ENCODE data around the gene RIIAD1. TPM values are rescaled to one million over a fixed set of nuclear protein-coding genes. Genes with fewer than 3 reads are reported as not detected.
A peak's percentile ranks its signal among the peaks of the same experiment; 100 is the strongest.
"Not testable (repeated sequence)": the region's sequence is repeated elsewhere in the genome, so short reads cannot be mapped to it uniquely, and the experiment has no call there.

The RIIAD1 gene
- total RNA-seq, 1 donor from 2014 or later: 1.2 TPM

- Mint-ChIP-seq H3K27ac (peak within 1 kb of the TSS; percentile 95), H3K36me3 (ENCODE audit: insufficient read depth) (peaks cover 13% of the 10 kb centered on the region), H3K4me3 (ENCODE audit: low read depth) (peak within 1 kb of the TSS; percentile 91), H3K4me1 (ENCODE audit: low read depth) (peaks cover 15% of the 10 kb centered on the region), H3K27me3 (no peaks in the 10 kb centered on the region), H3K9me3 (ENCODE audit: low read depth) (no peaks in the 10 kb centered on the region)
- DNase-seq (ENCODE audit: low spot score, unreplicated experiment): peak; percentile 71
- no peak for TF ChIP-seq CTCF (IDR thresholded peaks at IDR 0.05; ENCODE audit: unreplicated experiment)
Observed at GRCh38 chr1:151762941-151763921, 41.9 kb downstream of the RIIAD1 start, which contains the start of gene MRPL9. MRPL9 (minus strand) TSS chr1:151763496; CDS start chr1:151763479, 17 bp downstream.

- Mint-ChIP-seq H3K27me3 (no peaks in the 10 kb centered on the region), H3K27ac (peak overlapping the region; percentile 95), H3K36me3 (ENCODE audit: insufficient read depth) (peaks cover 13% of the 10 kb centered on the region), H3K4me3 (ENCODE audit: low read depth) (peak overlapping the region; percentile 91), H3K4me1 (ENCODE audit: low read depth) (peaks cover 20% of the 10 kb centered on the region), H3K9me3 (ENCODE audit: low read depth) (no peaks in the 10 kb centered on the region)
- TF ChIP-seq CTCF (IDR thresholded peaks at IDR 0.05; ENCODE audit: unreplicated experiment): no peak
- no peak for DNase-seq (ENCODE audit: low spot score, unreplicated experiment)
Observed at GRCh38 chr1:151763990-151764389, 42.7 kb downstream of the RIIAD1 start.

- Mint-ChIP-seq H3K27ac (peak overlapping the region; percentile 94), H3K4me1 (ENCODE audit: low read depth) (peaks cover 18% of the 10 kb centered on the region), H3K4me3 (ENCODE audit: low read depth) (peak overlapping the region; percentile 27)
- not testable (repeated sequence) for DNase-seq (ENCODE audit: low spot score, unreplicated experiment); H3K36me3 Mint-ChIP-seq (ENCODE audit: insufficient read depth); H3K27me3 Mint-ChIP-seq; H3K9me3 Mint-ChIP-seq (ENCODE audit: low read depth)
Observed at GRCh38 chr1:151768351-151769066, 47.2 kb downstream of the RIIAD1 start.

GRCh38 chr1:151769270-151769669 lies 47.9 kb downstream of the RIIAD1 start:
- peaks cover 12% of the 10 kb centered on the region for H3K4me1 Mint-ChIP-seq (ENCODE audit: low read depth)
- H3K4me3 Mint-ChIP-seq (ENCODE audit: low read depth); DNase-seq (ENCODE audit: low spot score, unreplicated experiment); H3K27me3 Mint-ChIP-seq; H3K9me3 Mint-ChIP-seq (ENCODE audit: low read depth); H3K36me3 Mint-ChIP-seq (ENCODE audit: insufficient read depth); H3K27ac Mint-ChIP-seq: not testable (repeated sequence)

GRCh38 chr1:151773702-151774101 lies 52.4 kb downstream of the RIIAD1 start:
- DNase-seq (ENCODE audit: low spot score, unreplicated experiment): no peak
- H3K9me3 Mint-ChIP-seq (ENCODE audit: low read depth): no peaks in the 10 kb centered on the region
- peaks cover 20% of the 10 kb centered on the region for H3K36me3 Mint-ChIP-seq (ENCODE audit: insufficient read depth)
- TF ChIP-seq CTCF (IDR thresholded peaks at IDR 0.05; ENCODE audit: unreplicated experiment): no peak
- H3K27ac Mint-ChIP-seq: no peak overlapping the region
- H3K4me1 Mint-ChIP-seq (ENCODE audit: low read depth): peaks cover under 1% of the 10 kb centered on the region
- no peak overlapping the region for H3K4me3 Mint-ChIP-seq (ENCODE audit: low read depth)
- no peaks in the 10 kb centered on the region for H3K27me3 Mint-ChIP-seq

GRCh38 chr1:151774256-151774922 lies 53.1 kb downstream of the RIIAD1 start:
- no peak overlapping the region for H3K4me3 Mint-ChIP-seq (ENCODE audit: low read depth)
- H3K9me3 Mint-ChIP-seq (ENCODE audit: low read depth): no peaks in the 10 kb centered on the region
- DNase-seq (ENCODE audit: low spot score, unreplicated experiment): no peak
- TF ChIP-seq CTCF (IDR thresholded peaks at IDR 0.05; ENCODE audit: unreplicated experiment): no peak
- H3K27ac Mint-ChIP-seq: no peak overlapping the region
- no peaks in the 10 kb centered on the region for H3K27me3 Mint-ChIP-seq
- H3K4me1 Mint-ChIP-seq (ENCODE audit: low read depth): no peaks in the 10 kb centered on the region
- peaks cover 25% of the 10 kb centered on the region for H3K36me3 Mint-ChIP-seq (ENCODE audit: insufficient read depth)

All from progenitor cell of endocrine pancreas (in vitro differentiated cells).